GM12865 (cell line): Measurements from ENCODE around the gene TCF4.
A peak's percentile ranks its signal among the peaks of the same experiment; 100 is the strongest.

Source experiments
- DNase-seq: peaks from one replicate; pipeline ENCODE4 v3.0.0; 2010; ENCODE audit warnings: low read depth
- H3K4me3 ChIP-seq: 2 replicates; pipeline ENCODE4 v1.5.1; 2011; ENCODE audit warnings: mild to moderate bottlenecking, low read depth, low read length, control low read depth
- TF ChIP-seq, protein P1 (sequence below): IDR thresholded peaks from 2 replicates; pipeline ENCODE4 v1.5.1; 2011; ENCODE audit warnings: low read length, control low read depth, low read depth, inconsistent platforms; ENCODE audit not compliant: insufficient read depth; ENCODE audit errors: missing control alignments

Gene TCF4

DNA sequence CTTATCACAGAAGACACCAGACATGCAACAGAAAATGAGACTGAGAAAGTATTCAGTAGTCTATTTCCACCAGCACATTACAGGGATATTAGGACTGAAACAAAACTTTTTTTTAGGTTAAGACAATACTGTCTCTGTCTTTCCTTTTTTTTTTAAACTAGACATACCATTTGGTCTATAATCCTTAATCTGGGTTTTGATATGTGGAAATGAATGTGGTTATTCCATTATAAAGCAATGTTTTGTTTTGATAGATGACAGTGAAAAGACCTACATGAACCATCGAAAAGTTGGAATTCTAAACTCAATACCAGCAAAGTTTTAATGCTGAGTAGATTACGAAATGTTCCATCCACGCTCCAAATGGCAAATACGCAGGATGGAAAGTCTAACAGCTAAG is 123.4 kb downstream of the TCF4 start:
- DNase-seq, result no peak
- H3K4me3 ChIP-seq, result no peak overlapping the region
- TF ChIP-seq, protein P1, sequence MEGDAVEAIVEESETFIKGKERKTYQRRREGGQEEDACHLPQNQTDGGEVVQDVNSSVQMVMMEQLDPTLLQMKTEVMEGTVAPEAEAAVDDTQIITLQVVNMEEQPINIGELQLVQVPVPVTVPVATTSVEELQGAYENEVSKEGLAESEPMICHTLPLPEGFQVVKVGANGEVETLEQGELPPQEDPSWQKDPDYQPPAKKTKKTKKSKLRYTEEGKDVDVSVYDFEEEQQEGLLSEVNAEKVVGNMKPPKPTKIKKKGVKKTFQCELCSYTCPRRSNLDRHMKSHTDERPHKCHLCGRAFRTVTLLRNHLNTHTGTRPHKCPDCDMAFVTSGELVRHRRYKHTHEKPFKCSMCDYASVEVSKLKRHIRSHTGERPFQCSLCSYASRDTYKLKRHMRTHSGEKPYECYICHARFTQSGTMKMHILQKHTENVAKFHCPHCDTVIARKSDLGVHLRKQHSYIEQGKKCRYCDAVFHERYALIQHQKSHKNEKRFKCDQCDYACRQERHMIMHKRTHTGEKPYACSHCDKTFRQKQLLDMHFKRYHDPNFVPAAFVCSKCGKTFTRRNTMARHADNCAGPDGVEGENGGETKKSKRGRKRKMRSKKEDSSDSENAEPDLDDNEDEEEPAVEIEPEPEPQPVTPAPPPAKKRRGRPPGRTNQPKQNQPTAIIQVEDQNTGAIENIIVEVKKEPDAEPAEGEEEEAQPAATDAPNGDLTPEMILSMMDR, result no peak

DNA sequence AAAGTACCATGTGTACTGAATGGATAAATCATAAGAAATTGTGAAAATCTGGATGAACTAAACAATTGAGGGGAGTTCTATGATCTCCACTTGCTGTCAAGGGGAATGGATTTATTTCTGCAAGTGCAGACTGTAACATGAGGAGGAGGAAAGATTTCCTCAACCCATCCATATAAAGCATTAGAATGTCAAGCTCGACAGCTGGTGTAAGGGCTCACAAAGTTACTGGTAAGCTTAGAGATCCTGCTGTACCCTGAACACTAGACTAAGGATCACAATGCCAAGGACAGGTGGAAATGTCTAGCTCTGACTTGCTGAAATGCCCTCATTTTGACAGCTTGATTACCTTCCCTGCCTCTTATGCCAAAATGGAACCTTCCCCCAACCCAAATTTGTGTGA is 125.3 kb downstream of the TCF4 start:
- TF ChIP-seq, protein P1, result no peak
- DNase-seq, result no peak
- no peak overlapping the region for H3K4me3 ChIP-seq

DNA sequence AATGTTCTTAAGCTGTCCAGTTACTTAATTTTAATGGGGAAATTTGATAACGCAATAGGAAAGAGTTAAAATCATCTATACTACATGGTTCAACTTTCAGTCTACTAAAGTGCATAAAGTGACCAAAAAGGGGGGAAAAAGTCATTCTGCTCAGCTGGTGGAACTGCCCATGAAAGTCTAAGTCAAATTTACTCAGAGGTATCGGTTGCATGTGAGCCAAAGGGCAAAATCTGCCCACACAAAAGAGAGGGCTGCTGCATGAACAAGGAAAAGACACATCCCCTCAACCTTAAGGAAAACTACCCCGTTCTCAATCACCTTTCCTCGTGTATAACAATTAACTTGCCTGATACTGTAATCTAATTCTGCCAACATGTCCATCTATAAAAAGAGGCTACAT is 126.1 kb downstream of the TCF4 start:
- TF ChIP-seq, protein P1, result no peak
- H3K4me3 ChIP-seq, result no peak overlapping the region
- DNase-seq, result no peak

DNA sequence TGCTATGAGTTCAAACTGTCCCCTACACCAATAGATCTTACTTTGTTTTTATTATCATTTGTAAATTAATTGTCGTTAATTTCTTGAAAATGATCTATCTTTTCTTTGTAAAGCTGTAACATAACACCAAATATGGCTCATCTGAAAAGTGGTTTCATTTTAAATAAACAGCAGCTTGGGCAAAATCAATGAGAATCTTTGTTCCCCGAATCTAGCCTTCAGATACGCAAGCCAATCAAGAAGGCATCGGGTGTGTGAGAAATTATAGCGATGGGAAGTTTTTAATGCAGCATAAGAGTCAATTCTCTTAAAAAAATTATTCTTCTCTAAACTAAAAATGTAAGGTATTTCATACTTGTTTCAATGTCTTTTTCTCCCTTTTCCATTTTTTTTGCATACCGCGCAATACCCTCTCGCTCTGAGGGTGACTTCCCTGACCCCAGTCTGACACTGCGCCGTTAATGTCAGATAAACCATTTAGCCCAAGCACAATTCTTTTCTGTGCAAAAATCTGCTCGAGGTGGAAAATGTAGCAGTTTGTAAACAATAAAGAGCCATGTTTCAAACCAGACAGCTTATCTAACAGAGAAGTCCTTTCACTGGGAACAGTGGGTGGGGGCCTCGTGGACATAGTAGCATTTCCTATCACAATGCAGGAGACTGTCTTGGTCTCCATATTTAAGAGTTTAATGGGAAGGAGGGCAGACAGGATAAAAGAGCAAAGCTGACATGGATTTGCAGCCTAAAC is 129.4 kb downstream of the TCF4 start:
- TF ChIP-seq, protein P1, result no peak
- DNase-seq, result no peak
- no peak overlapping the region for H3K4me3 ChIP-seq

DNA sequence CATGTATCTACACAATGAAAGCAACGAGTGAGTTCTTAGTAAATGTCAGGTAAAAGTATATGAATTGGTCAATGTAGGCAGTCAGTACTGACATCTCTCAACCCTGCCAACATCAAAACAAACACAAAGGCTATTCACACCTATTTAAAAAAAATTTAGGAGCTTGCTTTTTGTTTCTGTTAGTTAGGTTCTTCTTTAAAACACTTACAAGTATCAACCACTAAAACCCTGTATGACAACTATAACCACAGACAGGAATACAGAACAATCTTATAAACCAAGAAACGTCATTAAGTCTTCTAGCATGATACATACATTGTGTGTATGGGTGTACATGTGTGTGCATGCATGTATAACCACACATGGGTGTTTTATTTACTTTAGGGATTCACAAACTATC is 131.0 kb downstream of the TCF4 start:
- peak; percentile 8 for DNase-seq
- TF ChIP-seq, protein P1, result no peak
- H3K4me3 ChIP-seq, result no peak overlapping the region

DNA sequence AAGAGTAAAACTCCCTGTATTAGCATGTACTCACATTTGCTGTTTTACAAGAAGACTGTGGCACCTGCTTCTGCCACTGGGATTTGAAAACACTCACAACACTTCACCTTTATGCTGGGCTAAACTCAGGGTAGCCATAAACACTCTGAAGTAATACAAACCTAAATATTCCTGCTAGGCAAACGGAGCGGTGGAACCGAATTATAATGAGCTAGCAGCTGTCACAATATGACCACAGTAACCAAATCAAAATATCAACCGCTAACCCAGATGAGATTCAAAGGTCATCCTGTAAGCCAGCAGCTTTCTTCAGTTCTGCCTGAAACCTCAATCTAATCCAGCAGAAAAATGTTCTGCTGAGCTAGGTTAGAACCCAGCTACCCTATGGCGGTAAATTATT is 132.1 kb downstream of the TCF4 start:
- TF ChIP-seq, protein P1, result no peak
- DNase-seq, result no peak
- no peak overlapping the region for H3K4me3 ChIP-seq

DNA sequence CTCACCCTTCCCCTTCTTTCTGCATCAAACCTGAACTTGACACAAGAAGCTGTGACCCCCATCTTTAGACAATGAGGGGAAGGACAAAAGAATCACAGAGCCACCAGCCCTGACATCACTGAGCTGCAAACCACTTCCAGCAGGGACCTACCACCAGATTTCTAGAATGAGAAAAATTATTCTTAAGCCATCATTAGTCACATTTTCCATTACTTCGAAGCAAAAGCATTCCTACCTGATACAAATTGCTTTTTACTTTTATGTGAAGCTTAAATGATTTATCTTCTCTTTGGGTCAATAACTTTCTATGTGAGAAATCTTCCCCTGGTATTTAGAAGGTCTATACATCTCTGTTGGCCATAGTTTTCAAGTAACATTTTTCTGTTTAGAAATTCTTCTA is 134.8 kb downstream of the TCF4 start:
- TF ChIP-seq, protein P1, result no peak
- DNase-seq, result no peak
- no peak overlapping the region for H3K4me3 ChIP-seq
